Parathyroid adenoma (tissue), 2 donors: ENCODE data around the gene NECTIN1.

ENCODE experiments used
- H2AFZ ChIP-seq: fragments of 300-600 bp; sonication (generic); one replicate; pipeline ENCODE4 v1.7.0; 2017; ENCODE audit warnings: antibody characterized with exemption, mild to moderate bottlenecking
- H3K27ac ChIP-seq: fragments of 300-600 bp; sonication (generic); one replicate; pipeline ENCODE4 v1.7.0; 2017
- H3K27me3 ChIP-seq: fragments of 300-600 bp; sonication (generic); one replicate; pipeline ENCODE4 v1.7.0; 2017; ENCODE audit warnings: low read length; ENCODE audit not compliant: control insufficient read depth, insufficient read depth
- H3K36me3 ChIP-seq: fragments of 300-600 bp; sonication (generic); one replicate; pipeline ENCODE4 v1.7.0; 2017; ENCODE audit warnings: low read length; ENCODE audit not compliant: control insufficient read depth, insufficient read depth
- H3K4me1 ChIP-seq: fragments of 300-600 bp; sonication (generic); one replicate; pipeline ENCODE4 v1.7.0; 2017; ENCODE audit warnings: control low read depth
- H3K4me2 ChIP-seq: fragments of 300-600 bp; sonication (generic); one replicate; pipeline ENCODE4 v1.7.0; 2017; ENCODE audit warnings: low read length
- H3K4me3 ChIP-seq: fragments of 300-600 bp; sonication (generic); one replicate; pipeline ENCODE4 v1.7.0; 2017; ENCODE audit warnings: low read depth, low read length
- H3K79me2 ChIP-seq: fragments of 300-600 bp; sonication (generic); one replicate; pipeline ENCODE4 v1.7.0; 2017; ENCODE audit warnings: control low read depth
- H3K9ac ChIP-seq: fragments of 300-600 bp; sonication (generic); one replicate; pipeline ENCODE4 v1.7.0; 2017; ENCODE audit warnings: mild to moderate bottlenecking
- H3K9me3 ChIP-seq: fragments of 300-600 bp; sonication (generic); one replicate; pipeline ENCODE4 v1.7.0; 2017; ENCODE audit warnings: low read length; ENCODE audit not compliant: control insufficient read depth
- TF ChIP-seq, protein P1 (sequence below): fragments of 300-600 bp; sonication (generic); IDR thresholded peaks from one replicate; pipeline ENCODE4 v1.7.0; 2017; ENCODE audit warnings: antibody characterized with exemption, mild to moderate bottlenecking
- donor health status: primary hyperparathyroidism.

Gene NECTIN1

DNA sequence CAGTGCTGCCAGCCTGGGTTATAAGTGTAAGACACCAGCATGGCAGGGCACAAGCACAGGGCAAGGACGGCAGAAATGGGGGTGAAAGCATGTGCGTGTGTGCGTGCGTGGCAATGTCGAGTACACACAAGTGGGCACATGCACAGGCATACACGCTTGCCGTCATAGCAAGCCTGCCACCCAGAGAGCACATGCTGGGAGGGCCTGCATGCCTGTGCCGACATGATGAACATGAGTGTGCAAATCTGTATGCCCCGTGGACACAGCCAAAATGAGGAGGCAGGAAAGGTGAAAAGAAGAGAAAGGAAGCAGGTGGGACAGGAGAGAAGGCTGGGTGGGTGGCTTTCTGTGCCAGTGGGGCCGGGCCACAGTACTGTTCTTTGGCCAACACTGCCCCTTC lies 62.9 kb downstream of the NECTIN1 start:
- no peaks in the 10 kb centered on the region for H3K36me3 ChIP-seq
- no peaks in the 10 kb centered on the region for H3K4me1 ChIP-seq
- no peaks in the 10 kb centered on the region for H3K27me3 ChIP-seq
- H3K27ac ChIP-seq: no peak overlapping the region
- H3K9me3 ChIP-seq: no peaks in the 10 kb centered on the region
- H3K9ac ChIP-seq: no peak overlapping the region
- H3K79me2 ChIP-seq: no peaks in the 10 kb centered on the region
- no peak overlapping the region for H3K4me3 ChIP-seq
- H3K4me2 ChIP-seq: no peak overlapping the region
- no peak overlapping the region for H2AFZ ChIP-seq
- TF ChIP-seq, protein P1, sequence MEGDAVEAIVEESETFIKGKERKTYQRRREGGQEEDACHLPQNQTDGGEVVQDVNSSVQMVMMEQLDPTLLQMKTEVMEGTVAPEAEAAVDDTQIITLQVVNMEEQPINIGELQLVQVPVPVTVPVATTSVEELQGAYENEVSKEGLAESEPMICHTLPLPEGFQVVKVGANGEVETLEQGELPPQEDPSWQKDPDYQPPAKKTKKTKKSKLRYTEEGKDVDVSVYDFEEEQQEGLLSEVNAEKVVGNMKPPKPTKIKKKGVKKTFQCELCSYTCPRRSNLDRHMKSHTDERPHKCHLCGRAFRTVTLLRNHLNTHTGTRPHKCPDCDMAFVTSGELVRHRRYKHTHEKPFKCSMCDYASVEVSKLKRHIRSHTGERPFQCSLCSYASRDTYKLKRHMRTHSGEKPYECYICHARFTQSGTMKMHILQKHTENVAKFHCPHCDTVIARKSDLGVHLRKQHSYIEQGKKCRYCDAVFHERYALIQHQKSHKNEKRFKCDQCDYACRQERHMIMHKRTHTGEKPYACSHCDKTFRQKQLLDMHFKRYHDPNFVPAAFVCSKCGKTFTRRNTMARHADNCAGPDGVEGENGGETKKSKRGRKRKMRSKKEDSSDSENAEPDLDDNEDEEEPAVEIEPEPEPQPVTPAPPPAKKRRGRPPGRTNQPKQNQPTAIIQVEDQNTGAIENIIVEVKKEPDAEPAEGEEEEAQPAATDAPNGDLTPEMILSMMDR: no peak

DNA sequence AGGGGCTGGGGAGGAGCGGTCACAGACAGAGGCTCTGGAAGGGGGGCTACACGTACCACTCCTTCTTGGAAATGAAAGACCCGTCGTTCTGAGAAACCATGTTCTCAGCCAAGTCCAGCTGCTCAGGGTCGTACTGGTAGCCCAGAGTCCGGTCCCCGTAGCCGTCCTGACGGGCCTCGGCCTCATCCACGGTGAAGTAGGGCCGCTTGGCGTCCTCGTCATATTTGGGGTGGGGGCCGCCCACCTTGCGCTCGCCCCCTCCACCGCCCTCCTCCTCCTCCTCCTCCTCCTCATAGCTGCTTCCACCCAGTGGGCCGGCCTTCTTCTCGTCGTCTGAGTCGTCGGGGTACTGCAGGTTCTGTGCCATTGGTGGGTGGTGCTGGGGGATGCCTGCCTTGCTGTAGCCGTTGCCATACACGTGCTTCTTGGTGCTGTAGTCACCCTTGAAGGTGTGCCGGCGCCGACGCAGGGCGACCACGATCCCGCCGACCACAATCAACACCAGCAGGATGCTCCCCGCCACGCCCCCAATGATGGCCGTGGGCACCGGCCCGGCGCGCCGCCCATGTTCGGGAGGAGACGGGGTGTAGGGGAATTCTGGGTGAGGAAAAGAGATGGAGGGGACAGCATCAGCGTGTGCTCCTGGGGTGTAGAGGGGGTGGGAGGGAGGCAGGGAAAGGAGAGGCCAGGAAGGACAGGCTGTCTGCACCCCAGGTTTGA lies 64.1 kb downstream of the NECTIN1 start:
- H3K27ac ChIP-seq: no peak overlapping the region

DNA sequence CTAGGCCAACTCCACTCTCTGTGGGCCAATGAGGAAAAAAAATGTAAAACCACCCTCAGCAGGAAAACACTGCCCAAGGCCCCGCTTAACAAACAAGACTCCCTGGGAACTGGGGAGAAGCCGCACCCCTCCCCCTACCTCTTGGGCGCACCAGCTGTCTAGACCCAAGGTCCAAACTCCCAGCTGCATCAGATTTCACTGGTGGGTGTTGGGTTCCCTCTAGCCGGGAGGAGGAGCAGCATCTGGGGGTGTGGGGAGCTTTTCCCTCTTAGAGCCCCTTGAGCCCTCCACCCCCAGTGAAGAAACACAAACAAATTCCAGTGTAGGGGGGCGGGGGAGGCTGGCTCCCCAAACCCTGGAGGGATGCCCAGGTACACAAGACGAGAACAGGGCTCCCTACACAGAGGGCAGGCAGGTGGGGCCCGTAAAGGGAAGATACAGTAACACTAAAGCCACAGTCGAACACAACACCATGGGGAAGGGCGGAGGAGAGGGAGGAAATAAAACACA lies 64.9 kb downstream of the NECTIN1 start:
- Histone ChIP-seq H3K79me2 (no peaks in the 10 kb centered on the region), H3K9ac (no peak overlapping the region), H3K27me3 (no peaks in the 10 kb centered on the region), H3K4me2 (no peak overlapping the region), H3K27ac (no peak overlapping the region), H3K9me3 (no peaks in the 10 kb centered on the region), H3K4me3 (no peak overlapping the region), H3K36me3 (no peaks in the 10 kb centered on the region), H2AFZ (no peak overlapping the region), H3K4me1 (no peaks in the 10 kb centered on the region)
- TF ChIP-seq, protein P1: no peak

More for the DNA sequence above, 64.1 kb downstream of the NECTIN1 start:
- Histone ChIP-seq H3K27me3 (no peaks in the 10 kb centered on the region), H3K79me2 (no peaks in the 10 kb centered on the region), H3K4me1 (no peaks in the 10 kb centered on the region), H3K9me3 (no peaks in the 10 kb centered on the region), H2AFZ (no peak overlapping the region), H3K4me2 (no peak overlapping the region), H3K4me3 (no peak overlapping the region), H3K36me3 (no peaks in the 10 kb centered on the region), H3K9ac (no peak overlapping the region)
- TF ChIP-seq, protein P1: no peak

DNA sequence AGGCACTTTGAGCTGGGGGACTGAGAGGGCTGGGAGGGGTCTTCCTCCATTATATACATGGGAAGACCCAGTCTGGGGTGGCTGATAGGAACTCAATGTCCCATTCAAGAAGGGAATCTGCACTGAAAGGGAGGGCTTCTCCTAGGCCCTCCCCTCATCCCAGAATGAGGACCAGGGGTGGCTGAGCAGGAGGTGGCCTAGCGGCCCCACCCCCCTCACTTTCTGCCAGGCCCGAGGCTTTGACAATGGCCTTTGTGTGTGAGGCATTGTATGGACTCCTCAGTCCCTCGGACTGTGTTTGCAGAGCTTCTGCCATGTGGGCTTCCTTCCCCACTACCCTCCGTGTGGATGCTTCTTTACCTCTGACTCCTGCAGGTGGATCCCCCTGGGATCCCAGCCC lies 65.7 kb downstream of the NECTIN1 start:
- H3K4me3 ChIP-seq: no peak overlapping the region
- H3K9ac ChIP-seq: no peak overlapping the region
- H3K27me3 ChIP-seq: no peaks in the 10 kb centered on the region
- no peak overlapping the region for H2AFZ ChIP-seq
- no peak overlapping the region for H3K4me2 ChIP-seq
- no peak overlapping the region for H3K27ac ChIP-seq
- H3K9me3 ChIP-seq: no peaks in the 10 kb centered on the region
- no peaks in the 10 kb centered on the region for H3K36me3 ChIP-seq
- TF ChIP-seq, protein P1: no peak
- no peaks in the 10 kb centered on the region for H3K79me2 ChIP-seq
- H3K4me1 ChIP-seq: no peaks in the 10 kb centered on the region

DNA sequence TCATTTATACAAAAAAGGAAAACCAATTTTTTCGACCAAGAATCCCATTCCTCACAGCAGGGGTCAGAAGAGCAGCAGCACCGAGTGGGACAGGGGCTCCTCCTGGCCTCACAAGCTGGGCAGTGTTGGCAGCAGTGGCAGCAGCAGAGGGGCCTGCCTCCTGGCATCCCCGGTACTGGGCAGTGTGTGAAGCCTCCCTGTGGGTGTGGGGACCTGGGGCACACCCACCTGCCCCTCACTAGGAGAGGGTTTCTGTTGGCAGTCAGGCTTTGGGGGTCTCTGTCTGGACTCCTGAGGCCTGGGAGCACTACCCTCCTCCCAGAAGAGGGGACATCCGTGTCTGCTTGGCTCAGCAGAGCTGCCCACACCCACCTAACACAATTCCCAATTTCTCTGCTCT lies 67.8 kb downstream of the NECTIN1 start:
- Histone ChIP-seq H3K36me3 (no peaks in the 10 kb centered on the region), H3K4me3 (no peak overlapping the region), H3K27me3 (no peaks in the 10 kb centered on the region), H3K9ac (no peak overlapping the region), H3K9me3 (no peaks in the 10 kb centered on the region), H3K4me2 (no peak overlapping the region), H3K79me2 (no peaks in the 10 kb centered on the region), H2AFZ (no peak overlapping the region), H3K27ac (no peak overlapping the region), H3K4me1 (no peaks in the 10 kb centered on the region)
- TF ChIP-seq, protein P1: no peak
